Peyer's patch (tissue), 4 donors: Measurements from ENCODE around the gene KIF7. TPM values are rescaled to one million over a fixed set of nuclear protein-coding genes. Genes with fewer than 3 reads are reported as not detected.
"Not testable (repeated sequence)": the region's sequence is repeated elsewhere in the genome, so short reads cannot be mapped to it uniquely, and the experiment has no call there.

ENCODE experiments used
- DNase-seq, 3 donors: peaks; one replicate each; pipeline ENCODE4 v3.0.0-alpha.2; 2017 to 2019
- H3K27ac ChIP-seq, 4 donors: fragments of 200-600 bp; sonication (generic); one replicate each; pipeline ENCODE4 v1.5.1; 2016 to 2019
- H3K27me3 ChIP-seq, 2 donors: fragments of 200-600 bp; sonication (generic); one replicate each; pipeline ENCODE4 v1.5.1; 2019
- H3K36me3 ChIP-seq, 3 donors: fragments of 200-600 bp; sonication (generic); one replicate each; pipeline ENCODE4 v1.5.1; 2016 to 2019
- H3K4me1 ChIP-seq, 4 donors: fragments of 200-600 bp; sonication (generic); one replicate each; pipeline ENCODE4 v1.5.1; 2016 to 2019
- H3K4me3 ChIP-seq, 4 donors: fragments of 200-600 bp; sonication (generic); 1 replicate in 3 of 4; 2 replicates in 1 of 4; pipeline ENCODE4 v1.5.1; 2016 to 2019; ENCODE audit warnings: mild to moderate bottlenecking in 1 of 4
- H3K9me3 ChIP-seq, 4 donors: fragments of 200-600 bp; sonication (generic); one replicate each; pipeline ENCODE4 v1.5.1; 2016 to 2019; ENCODE audit warnings: mild to moderate bottlenecking in 1 of 4
- CTCF ChIP-seq, 6 experiments: fragments of 450-650 bp in 4 of 6; fragments of 200-600 bp in 2 of 6; sonication (generic) in 1 of 6; IDR thresholded peaks; one replicate each; pipeline ENCODE4 v1.5.1; 2017 to 2019; ENCODE audit warnings: antibody characterized with exemption in 6 of 6, mild to moderate bottlenecking in 3 of 6, moderate library complexity in 1 of 6
- POLR2A ChIP-seq, 2 donors: fragments of 450-650 bp; IDR thresholded peaks; one replicate each; pipeline ENCODE4 v1.5.1; 2017; ENCODE audit warnings: antibody characterized with exemption in 2 of 2, mild to moderate bottlenecking in 2 of 2, moderate library complexity in 2 of 2
- total RNA-seq, 4 donors: library from RNA; depleted of rRNA; stranded (reverse); fragments of >200 nt; gene quantifications; one replicate each; pipeline ENCODE4 v1.1.0, GENCODE V29; 2016

The KIF7 gene
- total RNA-seq, 4 donors from 2014 or later, result 1.1 to 13.2 (median 2.3) TPM

GRCh38 chr15:89599021-89599420 lies 56.2 kb downstream of the KIF7 start:
- no peaks in the 10 kb centered on the region for H3K9me3 ChIP-seq
- H3K27ac ChIP-seq, result no peak overlapping the region
- H3K27me3 ChIP-seq, result no peaks in the 10 kb centered on the region
- no peaks in the 10 kb centered on the region for H3K4me1 ChIP-seq
- no peak for TF ChIP-seq CTCF (IDR thresholded peaks at IDR 0.05)
- TF ChIP-seq POLR2A (IDR thresholded peaks at IDR 0.05), result no peak
- no peak overlapping the region for H3K4me3 ChIP-seq
- no peak for DNase-seq
- H3K36me3 ChIP-seq, result no peaks in the 10 kb centered on the region

- TF ChIP-seq POLR2A (IDR thresholded peaks at IDR 0.05), result no peak
- TF ChIP-seq CTCF (IDR thresholded peaks at IDR 0.05), result no peak
- no peaks in the 10 kb centered on the region for H3K4me1 ChIP-seq
- no peaks in the 10 kb centered on the region for H3K9me3 ChIP-seq
- no peak for DNase-seq
- no peaks in the 10 kb centered on the region for H3K27me3 ChIP-seq
- H3K4me3 ChIP-seq, result no peak overlapping the region
- H3K36me3 ChIP-seq, result no peaks in the 10 kb centered on the region
- no peak overlapping the region for H3K27ac ChIP-seq
These were observed 62.2 kb downstream of the KIF7 start for GRCh38 chr15:89593018-89593417.

- no peak for TF ChIP-seq POLR2A (IDR thresholded peaks at IDR 0.05)
- no peak for TF ChIP-seq CTCF (IDR thresholded peaks at IDR 0.05)
- DNase-seq, result no peak
- Histone ChIP-seq H3K9me3 (no peaks in the 10 kb centered on the region), H3K27me3 (no peaks in the 10 kb centered on the region), H3K4me3 (no peak overlapping the region), H3K4me1 (no peaks in the 10 kb centered on the region), H3K36me3 (no peaks in the 10 kb centered on the region), H3K27ac (no peak overlapping the region)
These were observed 63.4 kb downstream of the KIF7 start for GRCh38 chr15:89591834-89592233.

- no peak for DNase-seq
- Histone ChIP-seq H3K36me3 (no peaks in the 10 kb centered on the region), H3K27me3 (no peaks in the 10 kb centered on the region), H3K4me3 (no peak overlapping the region), H3K4me1 (no peaks in the 10 kb centered on the region), H3K9me3 (no peaks in the 10 kb centered on the region), H3K27ac (no peak overlapping the region)
- TF ChIP-seq CTCF (IDR thresholded peaks at IDR 0.05), result no peak
- no peak for TF ChIP-seq POLR2A (IDR thresholded peaks at IDR 0.05)
These were observed 67.3 kb downstream of the KIF7 start for GRCh38 chr15:89587955-89588354.

- TF ChIP-seq POLR2A (IDR thresholded peaks at IDR 0.05) (no peak), CTCF (IDR thresholded peaks at IDR 0.05) (no peak)
- Histone ChIP-seq H3K4me3 (no peak overlapping the region), H3K9me3 (no peaks in the 10 kb centered on the region), H3K27me3 (no peaks in the 10 kb centered on the region), H3K4me1 (no peaks in the 10 kb centered on the region), H3K36me3 (no peaks in the 10 kb centered on the region), H3K27ac (no peak overlapping the region)
- no peak for DNase-seq
These were observed 68.6 kb downstream of the KIF7 start for GRCh38 chr15:89586651-89587050.

- not testable (repeated sequence) for H3K9me3 ChIP-seq, H3K27ac ChIP-seq, DNase-seq, H3K27me3 ChIP-seq, H3K36me3 ChIP-seq, H3K4me3 ChIP-seq, H3K4me1 ChIP-seq
These were observed 74.5 kb downstream of the KIF7 start for GRCh38 chr15:89580747-89581146.
